PC-9 (cell line): Measurements from ENCODE around the gene KIF17.

Experiments used
- EZH2 ChIP-seq: fragments of 200-600 bp; sonication (generic); IDR thresholded peaks from 2 replicates; pipeline ENCODE4 v1.8.0; 2017; ENCODE audit warnings: antibody characterized with exemption, low read depth
- TF ChIP-seq, protein P1 (sequence below): fragments of 200-600 bp; sonication (generic); conservative IDR thresholded peaks from 2 replicates; pipeline ENCODE4 v1.6.1; 2017; ENCODE audit warnings: mixed run types, antibody characterized with exemption, mild to moderate bottlenecking, moderate library complexity

DNA sequence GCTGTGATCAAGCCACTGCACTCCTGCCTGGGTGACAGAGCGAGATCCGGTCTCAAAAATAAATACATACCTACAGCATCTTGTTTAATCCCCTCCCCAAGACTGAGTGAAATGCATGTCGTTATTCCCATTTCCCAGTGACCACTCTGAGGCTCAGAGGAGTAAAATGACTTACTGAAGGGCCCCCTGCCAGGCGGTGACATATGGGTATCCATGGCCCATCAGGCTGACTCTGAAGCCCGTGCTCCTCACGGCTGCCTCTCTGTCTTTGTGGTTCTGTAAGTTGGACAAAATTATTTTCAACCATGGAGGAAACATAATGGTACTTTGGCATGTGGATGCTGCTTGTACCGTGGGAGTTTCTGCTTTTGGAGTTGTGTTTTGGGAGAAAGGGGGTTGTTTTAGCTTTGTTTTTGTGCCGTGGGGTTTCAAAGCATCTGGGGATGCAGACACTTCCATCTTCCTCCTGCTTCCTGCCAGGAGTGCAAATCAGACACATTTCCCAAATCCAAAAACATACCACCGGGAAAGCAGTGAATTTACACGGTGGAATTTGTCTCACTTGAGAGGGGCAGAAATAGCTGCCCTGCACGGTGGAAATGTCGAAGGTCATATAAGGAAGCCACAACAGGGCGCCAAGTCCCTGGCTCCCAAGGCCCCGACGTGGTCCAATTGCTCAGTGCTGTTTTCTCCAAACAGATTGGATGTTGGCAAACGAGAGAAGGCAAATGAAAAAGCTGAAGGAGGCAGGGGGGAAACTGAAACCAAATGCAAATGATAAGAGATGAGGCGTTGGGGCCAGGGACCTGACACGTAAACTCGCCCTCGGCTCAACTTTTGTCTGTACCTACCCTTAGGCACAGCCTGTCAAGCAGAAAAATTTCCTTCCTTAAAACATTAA is 101.6 kb downstream of the KIF17 start:
- TF ChIP-seq, protein P1, sequence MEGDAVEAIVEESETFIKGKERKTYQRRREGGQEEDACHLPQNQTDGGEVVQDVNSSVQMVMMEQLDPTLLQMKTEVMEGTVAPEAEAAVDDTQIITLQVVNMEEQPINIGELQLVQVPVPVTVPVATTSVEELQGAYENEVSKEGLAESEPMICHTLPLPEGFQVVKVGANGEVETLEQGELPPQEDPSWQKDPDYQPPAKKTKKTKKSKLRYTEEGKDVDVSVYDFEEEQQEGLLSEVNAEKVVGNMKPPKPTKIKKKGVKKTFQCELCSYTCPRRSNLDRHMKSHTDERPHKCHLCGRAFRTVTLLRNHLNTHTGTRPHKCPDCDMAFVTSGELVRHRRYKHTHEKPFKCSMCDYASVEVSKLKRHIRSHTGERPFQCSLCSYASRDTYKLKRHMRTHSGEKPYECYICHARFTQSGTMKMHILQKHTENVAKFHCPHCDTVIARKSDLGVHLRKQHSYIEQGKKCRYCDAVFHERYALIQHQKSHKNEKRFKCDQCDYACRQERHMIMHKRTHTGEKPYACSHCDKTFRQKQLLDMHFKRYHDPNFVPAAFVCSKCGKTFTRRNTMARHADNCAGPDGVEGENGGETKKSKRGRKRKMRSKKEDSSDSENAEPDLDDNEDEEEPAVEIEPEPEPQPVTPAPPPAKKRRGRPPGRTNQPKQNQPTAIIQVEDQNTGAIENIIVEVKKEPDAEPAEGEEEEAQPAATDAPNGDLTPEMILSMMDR = no peak
- no peak for TF ChIP-seq EZH2
